ENCODE results near the gene MDC1.

Gene MDC1

GRCh38 chr6:30747902-30748769 lies 31.1 kb upstream of the MDC1 start:
- Histone ChIP-seq H3K9me3 (ENCODE audit: control insufficient read depth in 2 of 2, low read length in 2 of 2) (no peaks in the 10 kb centered on the region), H3K36me3 (ENCODE audit: control insufficient read depth in 2 of 2, insufficient read depth in 2 of 2, low read length in 2 of 2) (no peaks in the 10 kb centered on the region), H3K27ac (ENCODE audit: low read depth in 2 of 2, low read length in 2 of 2) (peak overlapping the region; percentile 76 to 91), H3K4me1 (ENCODE audit: control insufficient read depth in 2 of 2, insufficient read depth in 2 of 2, low read length in 2 of 2) (peaks cover 34 to 57% of the 10 kb centered on the region in 2 donors), H3K27me3 (ENCODE audit: control insufficient read depth in 2 of 2, insufficient read depth in 2 of 2, low read length in 2 of 2) (no peaks in the 10 kb centered on the region), H3K4me3 (ENCODE audit: low read length in 2 of 2) (no peak overlapping the region), H3K9ac (ENCODE audit: low read depth in 1 of 2, low read length in 2 of 2) (peak overlapping the region in 1 of 2 donors; percentile 52)

GRCh38 chr6:30747300-30747687 lies 30.2 kb upstream of the MDC1 start:
- no peaks in the 10 kb centered on the region for H3K36me3 ChIP-seq (ENCODE audit: control insufficient read depth in 2 of 2, insufficient read depth in 2 of 2, low read length in 2 of 2)
- peak overlapping the region in 1 of 2 donors; percentile 13 for H3K4me3 ChIP-seq (ENCODE audit: low read length in 2 of 2)
- peak overlapping the region in 1 of 2 donors; percentile 52 for H3K9ac ChIP-seq (ENCODE audit: low read depth in 1 of 2, low read length in 2 of 2)
- H3K9me3 ChIP-seq (ENCODE audit: control insufficient read depth in 2 of 2, low read length in 2 of 2), result no peaks in the 10 kb centered on the region
- peak overlapping the region; percentile 76 to 91 for H3K27ac ChIP-seq (ENCODE audit: low read depth in 2 of 2, low read length in 2 of 2)
- H3K27me3 ChIP-seq (ENCODE audit: control insufficient read depth in 2 of 2, insufficient read depth in 2 of 2, low read length in 2 of 2), result no peaks in the 10 kb centered on the region
- H3K4me1 ChIP-seq (ENCODE audit: control insufficient read depth in 2 of 2, insufficient read depth in 2 of 2, low read length in 2 of 2), result peaks cover 34 to 57% of the 10 kb centered on the region in 2 donors

- H3K27ac ChIP-seq (ENCODE audit: low read depth in 2 of 2, low read length in 2 of 2), result peak within 1 kb of the TSS; percentile 94 to 97
- no peaks in the 10 kb centered on the region for H3K27me3 ChIP-seq (ENCODE audit: control insufficient read depth in 2 of 2, insufficient read depth in 2 of 2, low read length in 2 of 2)
- peak within 1 kb of the TSS; percentile 88 to 99 for H3K9ac ChIP-seq (ENCODE audit: low read depth in 1 of 2, low read length in 2 of 2)
- peaks cover 11 to 16% of the 10 kb centered on the region in 2 donors for H3K36me3 ChIP-seq (ENCODE audit: control insufficient read depth in 2 of 2, insufficient read depth in 2 of 2, low read length in 2 of 2)
- no peaks in the 10 kb centered on the region for H3K9me3 ChIP-seq (ENCODE audit: control insufficient read depth in 2 of 2, low read length in 2 of 2)
- peaks cover 39 to 61% of the 10 kb centered on the region in 2 donors for H3K4me1 ChIP-seq (ENCODE audit: control insufficient read depth in 2 of 2, insufficient read depth in 2 of 2, low read length in 2 of 2)
- peak within 1 kb of the TSS; percentile 89 to 98 for H3K4me3 ChIP-seq (ENCODE audit: low read length in 2 of 2)
These were observed 27.1 kb upstream of the MDC1 start, which contains the start of gene IER3 for GRCh38 chr6:30744054-30744805. TSS of gene IER3 (minus strand) at chr6:30744547. CDS start at chr6:30744518, 29 bp downstream.

- no peaks in the 10 kb centered on the region for H3K27me3 ChIP-seq (ENCODE audit: control insufficient read depth in 2 of 2, insufficient read depth in 2 of 2, low read length in 2 of 2)
- H3K4me3 ChIP-seq (ENCODE audit: low read length in 2 of 2), result peak overlapping the region; percentile 89 to 98
- H3K4me1 ChIP-seq (ENCODE audit: control insufficient read depth in 2 of 2, insufficient read depth in 2 of 2, low read length in 2 of 2), result peaks cover 32 to 52% of the 10 kb centered on the region in 2 donors
- no peaks in the 10 kb centered on the region for H3K9me3 ChIP-seq (ENCODE audit: control insufficient read depth in 2 of 2, low read length in 2 of 2)
- H3K27ac ChIP-seq (ENCODE audit: low read depth in 2 of 2, low read length in 2 of 2), result peak overlapping the region; percentile 94 to 97
- peak overlapping the region; percentile 88 to 99 for H3K9ac ChIP-seq (ENCODE audit: low read depth in 1 of 2, low read length in 2 of 2)
- H3K36me3 ChIP-seq (ENCODE audit: control insufficient read depth in 2 of 2, insufficient read depth in 2 of 2, low read length in 2 of 2), result peaks cover 18 to 22% of the 10 kb centered on the region in 2 donors
These were observed 26.3 kb upstream of the MDC1 start for GRCh38 chr6:30743099-30744053.

- Histone ChIP-seq H3K4me3 (ENCODE audit: low read length in 2 of 2) (peak within 1 kb of the TSS; percentile 93 to 98), H3K27ac (ENCODE audit: low read depth in 2 of 2, low read length in 2 of 2) (peak within 1 kb of the TSS; percentile 94 to 97), H3K9ac (ENCODE audit: low read depth in 1 of 2, low read length in 2 of 2) (peak within 1 kb of the TSS; percentile 98 to 99), H3K4me1 (ENCODE audit: control insufficient read depth in 2 of 2, insufficient read depth in 2 of 2, low read length in 2 of 2) (peaks cover 33 to 49% of the 10 kb centered on the region in 2 donors), H3K36me3 (ENCODE audit: control insufficient read depth in 2 of 2, insufficient read depth in 2 of 2, low read length in 2 of 2) (peaks cover 26% of the 10 kb centered on the region in 2 donors), H3K9me3 (ENCODE audit: control insufficient read depth in 2 of 2, low read length in 2 of 2) (no peaks in the 10 kb centered on the region), H3K27me3 (ENCODE audit: control insufficient read depth in 2 of 2, insufficient read depth in 2 of 2, low read length in 2 of 2) (no peaks in the 10 kb centered on the region)
These were observed 25.4 kb upstream of the MDC1 start, which contains the start of gene FLOT1 for GRCh38 chr6:30742316-30743098. TSS of gene FLOT1 (minus strand) at chr6:30742687. CDS start at chr6:30742189, 498 bp downstream.

GRCh38 chr6:30741789-30742315 lies 24.8 kb upstream of the MDC1 start:
- H3K9me3 ChIP-seq (ENCODE audit: control insufficient read depth in 2 of 2, low read length in 2 of 2), result no peaks in the 10 kb centered on the region
- H3K27me3 ChIP-seq (ENCODE audit: control insufficient read depth in 2 of 2, insufficient read depth in 2 of 2, low read length in 2 of 2), result no peaks in the 10 kb centered on the region
- H3K9ac ChIP-seq (ENCODE audit: low read depth in 1 of 2, low read length in 2 of 2), result peak overlapping the region; percentile 89 to 98
- peaks cover 34 to 50% of the 10 kb centered on the region in 2 donors for H3K4me1 ChIP-seq (ENCODE audit: control insufficient read depth in 2 of 2, insufficient read depth in 2 of 2, low read length in 2 of 2)
- H3K4me3 ChIP-seq (ENCODE audit: low read length in 2 of 2), result peak overlapping the region; percentile 93 to 98
- peak overlapping the region; percentile 94 to 97 for H3K27ac ChIP-seq (ENCODE audit: low read depth in 2 of 2, low read length in 2 of 2)
- peaks cover 26 to 27% of the 10 kb centered on the region in 2 donors for H3K36me3 ChIP-seq (ENCODE audit: control insufficient read depth in 2 of 2, insufficient read depth in 2 of 2, low read length in 2 of 2)

GRCh38 chr6:30741063-30741779 lies 24.1 kb upstream of the MDC1 start:
- no peaks in the 10 kb centered on the region for H3K27me3 ChIP-seq (ENCODE audit: control insufficient read depth in 2 of 2, insufficient read depth in 2 of 2, low read length in 2 of 2)
- peak overlapping the region; percentile 93 to 98 for H3K4me3 ChIP-seq (ENCODE audit: low read length in 2 of 2)
- peaks cover 26 to 29% of the 10 kb centered on the region in 2 donors for H3K36me3 ChIP-seq (ENCODE audit: control insufficient read depth in 2 of 2, insufficient read depth in 2 of 2, low read length in 2 of 2)
- peak overlapping the region; percentile 89 to 98 for H3K9ac ChIP-seq (ENCODE audit: low read depth in 1 of 2, low read length in 2 of 2)
- peaks cover 35 to 53% of the 10 kb centered on the region in 2 donors for H3K4me1 ChIP-seq (ENCODE audit: control insufficient read depth in 2 of 2, insufficient read depth in 2 of 2, low read length in 2 of 2)
- peak overlapping the region; percentile 94 to 97 for H3K27ac ChIP-seq (ENCODE audit: low read depth in 2 of 2, low read length in 2 of 2)
- H3K9me3 ChIP-seq (ENCODE audit: control insufficient read depth in 2 of 2, low read length in 2 of 2), result no peaks in the 10 kb centered on the region

- no peak overlapping the region for H3K4me3 ChIP-seq (ENCODE audit: low read length in 2 of 2)
- H3K27me3 ChIP-seq (ENCODE audit: control insufficient read depth in 2 of 2, insufficient read depth in 2 of 2, low read length in 2 of 2), result no peaks in the 10 kb centered on the region
- no peaks in the 10 kb centered on the region for H3K9me3 ChIP-seq (ENCODE audit: control insufficient read depth in 2 of 2, low read length in 2 of 2)
- H3K36me3 ChIP-seq (ENCODE audit: control insufficient read depth in 2 of 2, insufficient read depth in 2 of 2, low read length in 2 of 2), result peaks cover 33 to 35% of the 10 kb centered on the region in 2 donors
- no peak overlapping the region for H3K9ac ChIP-seq (ENCODE audit: low read depth in 1 of 2, low read length in 2 of 2)
- H3K27ac ChIP-seq (ENCODE audit: low read depth in 2 of 2, low read length in 2 of 2), result no peak overlapping the region
- peaks cover 35 to 49% of the 10 kb centered on the region in 2 donors for H3K4me1 ChIP-seq (ENCODE audit: control insufficient read depth in 2 of 2, insufficient read depth in 2 of 2, low read length in 2 of 2)
These were observed 23.4 kb upstream of the MDC1 start for GRCh38 chr6:30740540-30740870.
